IMR-90 (cell line): ENCODE measurements around the gene USP4. TPM values are rescaled to one million over a fixed set of nuclear protein-coding genes. Genes with fewer than 3 reads are reported as not detected.

Experiments used
- ATAC-seq: fragments of 200-7000 bp; cut with Tn5 transposase; 2 replicates; pipeline ENCODE4 v1.9.1; 2020; ENCODE audit warnings: low read depth, mild to moderate bottlenecking, moderate library complexity
- BruUV-seq: library from RNA; stranded (reverse); fragments of 400-500 nt; replicated peaks from 2 replicates; lab custom pipeline; 2021; lab: Mats Ljungman, UMichigan
- CTCF ChIA-PET: fragments of 300-600 bp; formaldehyde crosslinking; extraction: SDS; loops from one replicate; lab custom pipeline; 2021; ENCODE audit warnings: antibody characterized with exemption; lab: Yijun Ruan, JAX
- POLR2A ChIA-PET: fragments of 300-600 bp; sonication (Branson Sonifier 250); formaldehyde crosslinking; loops from one replicate; lab custom pipeline; 2022; ENCODE audit warnings: antibody characterized with exemption; ENCODE audit not compliant: unreplicated experiment; lab: Charles Lee
- DNase-seq: peaks from one replicate; pipeline ENCODE4 v3.0.0; 2013
- H2AFZ ChIP-seq: replicated peaks from 2 replicates; pipeline ENCODE3; 2013; ENCODE audit warnings: low read length, mild to moderate bottlenecking; ENCODE audit not compliant: poor library complexity
- H2AK5ac ChIP-seq: 2 replicates; pipeline ENCODE4 v1.6.1; 2013; ENCODE audit warnings: low read depth, low read length, inconsistent platforms
- H2AK9ac ChIP-seq: replicated peaks from 2 replicates; pipeline ENCODE3; 2013; ENCODE audit warnings: mild to moderate bottlenecking, low read depth, low read length, moderate library complexity; ENCODE audit not compliant: poor library complexity
- H2BK120ac ChIP-seq: 2 replicates; pipeline ENCODE4 v1.6.1; 2013; ENCODE audit warnings: low read depth, low read length, inconsistent platforms
- H2BK15ac ChIP-seq: 3 replicates; pipeline ENCODE4 v1.6.1; 2013; ENCODE audit warnings: low read depth, low read length, inconsistent platforms
- H2BK20ac ChIP-seq: 2 replicates; pipeline ENCODE4 v1.6.1; 2013; ENCODE audit warnings: low read depth, mild to moderate bottlenecking, inconsistent platforms, low read length, moderate library complexity
- H2BK5ac ChIP-seq: 2 replicates; pipeline ENCODE4 v1.6.1; 2013; ENCODE audit warnings: mild to moderate bottlenecking, low read depth, low read length, inconsistent platforms; ENCODE audit not compliant: poor library complexity, severe bottlenecking
- H3K14ac ChIP-seq: replicated peaks from 2 replicates; pipeline ENCODE4 v1.6.1; 2013; ENCODE audit warnings: low read depth, low read length, inconsistent platforms
- H3K18ac ChIP-seq: 2 replicates; pipeline ENCODE4 v1.6.1; 2013; ENCODE audit warnings: low read depth, low read length, control low read depth
- H3K23ac ChIP-seq: 2 replicates; pipeline ENCODE4 v1.6.1; 2013; ENCODE audit warnings: low read depth, low read length, inconsistent platforms
- H3K27ac ChIP-seq: 2 replicates; pipeline ENCODE4 v1.5.1; 2013; ENCODE audit warnings: mild to moderate bottlenecking, control low read depth, low read length; ENCODE audit not compliant: insufficient read depth
- H3K27me3 ChIP-seq: 2 replicates; pipeline ENCODE4 v1.6.1; 2013; ENCODE audit warnings: low read length; ENCODE audit not compliant: control insufficient read depth, insufficient read depth
- H3K36me3 ChIP-seq: 2 replicates; pipeline ENCODE4 v1.6.1; 2013; ENCODE audit warnings: low read length, mixed read lengths; ENCODE audit not compliant: control insufficient read depth, insufficient read depth
- H3K4ac ChIP-seq: 2 replicates; pipeline ENCODE4 v1.6.1; 2013; ENCODE audit warnings: low read depth, low read length, inconsistent platforms
- H3K4me1 ChIP-seq: 2 replicates; pipeline ENCODE4 v1.6.1; 2013; ENCODE audit warnings: low read length, mixed read lengths; ENCODE audit not compliant: control insufficient read depth, insufficient read depth
- H3K4me2 ChIP-seq: 2 replicates; pipeline ENCODE4 v1.6.1; 2013; ENCODE audit warnings: low read depth, mild to moderate bottlenecking, control low read depth, low read length, moderate library complexity
- H3K4me3 ChIP-seq: 2 replicates; pipeline ENCODE4 v1.5.1; 2013; ENCODE audit warnings: low read depth, mild to moderate bottlenecking, control low read depth, low read length, moderate library complexity; ENCODE audit not compliant: insufficient read depth
- H3K56ac ChIP-seq: 2 replicates; pipeline ENCODE4 v1.6.1; 2013; ENCODE audit warnings: low read length, inconsistent platforms; ENCODE audit not compliant: insufficient read depth; ENCODE audit errors: extremely low read depth
- H3K79me1 ChIP-seq, 2 experiments: 2 replicates each; pipeline ENCODE4 v1.6.1; 2013; ENCODE audit warnings: low read length in 2 of 2, inconsistent platforms in 1 of 2, low read depth in 1 of 2
- H3K9ac ChIP-seq: 2 replicates; pipeline ENCODE4 v1.6.1; 2013; ENCODE audit warnings: low read depth, low read length, control low read depth
- H3K9me1 ChIP-seq: 2 replicates; pipeline ENCODE4 v1.6.1; 2013; ENCODE audit warnings: low read length, inconsistent platforms; ENCODE audit not compliant: insufficient read depth
- H3K9me3 ChIP-seq: 2 replicates; pipeline ENCODE4 v1.6.1; 2013; ENCODE audit warnings: low read length; ENCODE audit not compliant: control insufficient read depth, insufficient read depth
- H4K20me1 ChIP-seq: 2 replicates; pipeline ENCODE4 v1.6.1; 2013; ENCODE audit warnings: low read length, inconsistent platforms; ENCODE audit not compliant: insufficient read depth
- H4K5ac ChIP-seq: 2 replicates; pipeline ENCODE4 v1.6.1; 2013; ENCODE audit warnings: mild to moderate bottlenecking, low read depth, low read length, control low read depth
- H4K8ac ChIP-seq, 2 experiments: 2 replicates each; pipeline ENCODE4 v1.6.1; 2013; ENCODE audit warnings: low read depth in 2 of 2, low read length in 2 of 2, control low read depth in 1 of 2, inconsistent platforms in 1 of 2
- H4K91ac ChIP-seq: 2 replicates; pipeline ENCODE4 v1.6.1; 2013; ENCODE audit warnings: low read depth, low read length, inconsistent platforms; ENCODE audit not compliant: insufficient read depth
- BHLHE40 ChIP-seq: fragments of 150-350 bp; IDR thresholded peaks from 2 replicates; pipeline ENCODE4 v1.6.1; 2016; ENCODE audit warnings: mild to moderate bottlenecking, low read depth, low read length
- FOS ChIP-seq: fragments of 150-350 bp; IDR thresholded peaks from 2 replicates; pipeline ENCODE4 v1.6.1; 2016; ENCODE audit warnings: low read depth, low read length
- MAFK ChIP-seq: IDR thresholded peaks from 2 replicates; pipeline ENCODE4 v1.6.1; 2012; ENCODE audit warnings: low read depth, low read length, improper control_type of control experiment
- NFE2L2 ChIP-seq: fragments of 150-350 bp; IDR thresholded peaks from 2 replicates; pipeline ENCODE4 v1.6.1; 2016; ENCODE audit warnings: low read depth, mild to moderate bottlenecking, low read length
- POLR2A ChIP-seq: IDR thresholded peaks from 2 replicates; pipeline ENCODE4 v1.6.1; 2012; ENCODE audit warnings: mild to moderate bottlenecking, low read depth, low read length
- RCOR1 ChIP-seq: IDR thresholded peaks from 2 replicates; pipeline ENCODE4 v1.6.1; 2012; ENCODE audit warnings: mild to moderate bottlenecking, low read length, improper control_type of control experiment; ENCODE audit not compliant: insufficient replicate concordance
- WGBS, 2 experiments: methylation state at CpG; one replicate each; pipeline versions ENCODE4 v1.1.5 to v1.1.7; 2013; ENCODE audit warnings: missing lambda C conversion rate in 2 of 2; ENCODE audit not compliant: insufficient read length in 1 of 2; ENCODE audit errors: extremely low coverage in 2 of 2; 5-methylcytosine and 5-hydroxymethylcytosine counted together
- dilution Hi-C: fragments of 300-500 bp; cut with HindIII; formaldehyde crosslinking; loops from one replicate; pipeline ENCODE4 v1.14.3; 2018; ENCODE audit warnings: low sequenced_read_pairs; ENCODE audit not compliant: unreplicated experiment
- in situ Hi-C: fragments of 300-500 bp; cut with MboI; formaldehyde crosslinking; loops from 3 replicates; pipeline ENCODE4 v1.14.3; 2019; ENCODE audit warnings: low sequenced_read_pairs, inconsistent platforms, mixed read lengths
- intact Hi-C: fragments of 100-400 bp; cut with micrococcal nuclease; formaldehyde crosslinking; loops from 2 replicates; pipeline ENCODE4 v1.10.0; 2022
- polyA plus RNA-seq, 3 experiments: library from polyadenylated mRNA; depleted of rRNA; stranded (reverse); fragments of >200 nt; gene quantifications; 2 replicates each; pipeline ENCODE4 v1.2.3, GENCODE V29; 2012; ENCODE audit warnings: low replicate concordance in 1 of 3
- total RNA-seq: library from RNA; depleted of rRNA; stranded (reverse); fragments of >200 nt; gene quantifications from 2 replicates; pipeline ENCODE4 v1.2.3, GENCODE V29; 2012
- TF ChIP-seq, protein P1 (sequence below): conservative IDR thresholded peaks from 2 replicates; pipeline ENCODE4 v1.5.1; 2012; ENCODE audit warnings: mild to moderate bottlenecking, low read depth, low read length, improper control_type of control experiment

USP4 gene
- total and polyA plus RNA-seq, 2 of the 4 experiments (the other 2 are of a cell fraction): 29.9 to 42.3 TPM

DNA sequence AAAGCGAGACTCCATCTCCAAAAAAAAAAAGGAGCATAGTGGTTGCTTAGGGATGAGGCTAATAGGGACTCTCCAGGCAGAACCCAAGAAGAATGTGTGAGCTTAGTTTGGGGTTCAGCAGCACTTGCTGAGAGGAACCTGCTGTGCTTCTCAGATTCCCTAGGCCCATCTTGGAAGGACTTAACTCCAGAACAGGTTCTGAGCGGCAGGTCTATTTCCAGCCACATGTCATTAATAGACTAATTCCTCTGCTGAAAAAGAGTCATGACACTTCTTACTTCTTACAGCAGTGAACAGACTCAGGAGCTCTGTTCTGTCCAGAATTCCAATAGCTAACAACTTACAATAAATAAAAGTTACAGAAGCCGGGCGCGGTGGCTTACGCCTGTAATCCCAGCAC, 49.4 kb upstream of the USP4 start:
- Histone ChIP-seq H3K18ac (no peak overlapping the region), H2AFZ (no peak overlapping the region), H3K27me3 (no peaks in the 10 kb centered on the region), H4K20me1 (peaks cover 95% of the 10 kb centered on the region), H3K9me1 (peaks cover 21% of the 10 kb centered on the region), H3K4me1 (peaks cover 7% of the 10 kb centered on the region), H2AK5ac (no peak overlapping the region), H2BK15ac (no peak overlapping the region), H3K4ac (no peak overlapping the region), H3K56ac (no peak overlapping the region), H3K14ac (no peak overlapping the region), H2BK120ac (no peak overlapping the region), H3K9me3 (no peaks in the 10 kb centered on the region), H4K8ac (no peak overlapping the region), H2AK9ac (no peak overlapping the region), H4K5ac (no peak overlapping the region), H3K4me2 (no peak overlapping the region), H3K36me3 (peaks cover 10% of the 10 kb centered on the region), H2BK5ac (no peak overlapping the region), H3K27ac (no peak overlapping the region), H4K91ac (no peak overlapping the region), H3K9ac (no peak overlapping the region), H3K79me1 (peaks cover 0 to 44% of the 10 kb centered on the region in 2 experiments; a peak in 2 of 4 replicates), H2BK20ac (no peak overlapping the region), H3K4me3 (no peak overlapping the region), H3K23ac (no peak overlapping the region)
- in situ Hi-C loops (no loop called here), intact Hi-C loops (no loop called here), dilution Hi-C loops (no loop called here)
- POLR2A ChIA-PET: no interaction called here
- CTCF ChIA-PET: no interaction called here
- no peak for TF ChIP-seq FOS
- TF ChIP-seq, protein P1, sequence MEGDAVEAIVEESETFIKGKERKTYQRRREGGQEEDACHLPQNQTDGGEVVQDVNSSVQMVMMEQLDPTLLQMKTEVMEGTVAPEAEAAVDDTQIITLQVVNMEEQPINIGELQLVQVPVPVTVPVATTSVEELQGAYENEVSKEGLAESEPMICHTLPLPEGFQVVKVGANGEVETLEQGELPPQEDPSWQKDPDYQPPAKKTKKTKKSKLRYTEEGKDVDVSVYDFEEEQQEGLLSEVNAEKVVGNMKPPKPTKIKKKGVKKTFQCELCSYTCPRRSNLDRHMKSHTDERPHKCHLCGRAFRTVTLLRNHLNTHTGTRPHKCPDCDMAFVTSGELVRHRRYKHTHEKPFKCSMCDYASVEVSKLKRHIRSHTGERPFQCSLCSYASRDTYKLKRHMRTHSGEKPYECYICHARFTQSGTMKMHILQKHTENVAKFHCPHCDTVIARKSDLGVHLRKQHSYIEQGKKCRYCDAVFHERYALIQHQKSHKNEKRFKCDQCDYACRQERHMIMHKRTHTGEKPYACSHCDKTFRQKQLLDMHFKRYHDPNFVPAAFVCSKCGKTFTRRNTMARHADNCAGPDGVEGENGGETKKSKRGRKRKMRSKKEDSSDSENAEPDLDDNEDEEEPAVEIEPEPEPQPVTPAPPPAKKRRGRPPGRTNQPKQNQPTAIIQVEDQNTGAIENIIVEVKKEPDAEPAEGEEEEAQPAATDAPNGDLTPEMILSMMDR: no peak
- TF ChIP-seq MAFK: no peak
- no peak for TF ChIP-seq BHLHE40
- no peak for TF ChIP-seq RCOR1
- TF ChIP-seq NFE2L2: no peak
- TF ChIP-seq POLR2A: no peak
- DNase-seq (no peak), ATAC-seq (no peak)
- no TSS peak for BruUV-seq
- no CpG with 5 or more reads among the region's 6 CpGs for WGBS, 2 experiments
